Upper lobe of left lung (tissue), 4 donors: ENCODE data around the gene ABCC6.
"Not testable (repeated sequence)": the region's sequence is repeated elsewhere in the genome, so short reads cannot be mapped to it uniquely, and the experiment has no call there.

Source experiments
- POLR2A ChIP-seq, 4 donors: fragments of 450-650 bp; IDR thresholded peaks; one replicate each; pipeline ENCODE4 v1.5.1; 2016 to 2017; ENCODE audit warnings: antibody characterized with exemption in 4 of 4, mild to moderate bottlenecking in 2 of 4
- TF ChIP-seq, protein P1 (sequence below), 6 experiments: fragments of 450-650 bp in 4 of 6; fragments of 200-600 bp in 2 of 6; sonication (generic) in 2 of 6; IDR thresholded peaks; one replicate each; pipeline ENCODE4 v1.5.1; 2016 to 2019; ENCODE audit warnings: antibody characterized with exemption in 6 of 6

GRCh38 chr16:16243886-16244285, 20.6 kb upstream of the ABCC6 start:
- TF ChIP-seq POLR2A (IDR thresholded peaks at IDR 0.05) = not testable (repeated sequence)
- TF ChIP-seq, protein P1, sequence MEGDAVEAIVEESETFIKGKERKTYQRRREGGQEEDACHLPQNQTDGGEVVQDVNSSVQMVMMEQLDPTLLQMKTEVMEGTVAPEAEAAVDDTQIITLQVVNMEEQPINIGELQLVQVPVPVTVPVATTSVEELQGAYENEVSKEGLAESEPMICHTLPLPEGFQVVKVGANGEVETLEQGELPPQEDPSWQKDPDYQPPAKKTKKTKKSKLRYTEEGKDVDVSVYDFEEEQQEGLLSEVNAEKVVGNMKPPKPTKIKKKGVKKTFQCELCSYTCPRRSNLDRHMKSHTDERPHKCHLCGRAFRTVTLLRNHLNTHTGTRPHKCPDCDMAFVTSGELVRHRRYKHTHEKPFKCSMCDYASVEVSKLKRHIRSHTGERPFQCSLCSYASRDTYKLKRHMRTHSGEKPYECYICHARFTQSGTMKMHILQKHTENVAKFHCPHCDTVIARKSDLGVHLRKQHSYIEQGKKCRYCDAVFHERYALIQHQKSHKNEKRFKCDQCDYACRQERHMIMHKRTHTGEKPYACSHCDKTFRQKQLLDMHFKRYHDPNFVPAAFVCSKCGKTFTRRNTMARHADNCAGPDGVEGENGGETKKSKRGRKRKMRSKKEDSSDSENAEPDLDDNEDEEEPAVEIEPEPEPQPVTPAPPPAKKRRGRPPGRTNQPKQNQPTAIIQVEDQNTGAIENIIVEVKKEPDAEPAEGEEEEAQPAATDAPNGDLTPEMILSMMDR (IDR thresholded peaks at IDR 0.05) = not testable (repeated sequence)
